HG02623 (cell line): ENCODE data around the gene EML4.

Experiments used
- ATAC-seq: cut with Tn5 transposase; IDR thresholded peaks from one replicate; pipeline ENCODE4 v1.9.1; 2021; ENCODE audit warnings: moderate library complexity; ENCODE audit not compliant: unreplicated experiment

EML4 gene

GRCh38 chr2:42192652-42193566 is 23.8 kb downstream of the EML4 start:
- no peak for ATAC-seq

GRCh38 chr2:42193722-42194187 is 24.6 kb downstream of the EML4 start:
- no peak for ATAC-seq

- ATAC-seq = no peak
These were observed 25.3 kb downstream of the EML4 start for GRCh38 chr2:42194428-42194827.

- no peak for ATAC-seq
These were observed 26.4 kb downstream of the EML4 start for GRCh38 chr2:42195559-42195958.

- ATAC-seq = no peak
These were observed 26.9 kb downstream of the EML4 start for GRCh38 chr2:42196070-42196402.

GRCh38 chr2:42196403-42197267 is 27.5 kb downstream of the EML4 start:
- no peak for ATAC-seq

GRCh38 chr2:42197792-42198191 is 28.6 kb downstream of the EML4 start:
- no peak for ATAC-seq

GRCh38 chr2:42198466-42198865 is 29.3 kb downstream of the EML4 start:
- ATAC-seq = no peak

- ATAC-seq = no peak
These were observed 29.8 kb downstream of the EML4 start for GRCh38 chr2:42199002-42199401.

- no peak for ATAC-seq
These were observed 30.5 kb downstream of the EML4 start for GRCh38 chr2:42199626-42200025.

GRCh38 chr2:42200926-42201855 is 32.0 kb downstream of the EML4 start:
- ATAC-seq = no peak

GRCh38 chr2:42202634-42203008 is 33.5 kb downstream of the EML4 start:
- ATAC-seq = no peak

GRCh38 chr2:42203792-42204191 is 34.6 kb downstream of the EML4 start:
- ATAC-seq = no peak

- ATAC-seq = no peak
These were observed 36.2 kb downstream of the EML4 start for GRCh38 chr2:42205337-42205736.

GRCh38 chr2:42207826-42208225 is 38.7 kb downstream of the EML4 start:
- no peak for ATAC-seq

GRCh38 chr2:42210203-42210602 is 41.0 kb downstream of the EML4 start:
- ATAC-seq = no peak

- ATAC-seq = no peak
These were observed 42.1 kb downstream of the EML4 start for GRCh38 chr2:42211291-42211690.

- ATAC-seq = no peak
These were observed 45.5 kb downstream of the EML4 start for GRCh38 chr2:42214669-42215068.

- no peak for ATAC-seq
These were observed 47.5 kb downstream of the EML4 start for GRCh38 chr2:42216694-42217093.

GRCh38 chr2:42217307-42217706 is 48.2 kb downstream of the EML4 start:
- ATAC-seq = no peak

GRCh38 chr2:42217914-42218313 is 48.8 kb downstream of the EML4 start:
- no peak for ATAC-seq
